GM23338 (cell line): ENCODE results near the gene ZGPAT. TPM values are rescaled to one million over a fixed set of nuclear protein-coding genes. Genes with fewer than 3 reads are reported as not detected.

Source experiments
- ATAC-seq: fragments of 200-7000 bp; cut with Tn5 transposase; 3 replicates; pipeline ENCODE4 v1.9.1; 2020
- DNase-seq: peaks from one replicate; pipeline ENCODE4 v3.0.0-alpha.2; 2015; ENCODE audit warnings: low spot score
- H2AFZ ChIP-seq: fragments of 200-600 bp; sonication (generic); 2 replicates; pipeline ENCODE4 v1.8.0; 2016; ENCODE audit warnings: antibody characterized with exemption, mild to moderate bottlenecking, moderate library complexity
- H3F3A ChIP-seq: fragments of 200-600 bp; sonication (generic); replicated peaks from 2 replicates; pipeline ENCODE4 v1.8.0; 2017; ENCODE audit warnings: antibody characterized with exemption, mixed run types, low read depth
- H3K27ac ChIP-seq: fragments of 200-600 bp; sonication (generic); 2 replicates; pipeline ENCODE4 v1.6.1; 2016; ENCODE audit warnings: low read depth
- H3K27me3 ChIP-seq: fragments of 200-600 bp; sonication (generic); 2 replicates; pipeline ENCODE4 v1.8.0; 2016; ENCODE audit warnings: mild to moderate bottlenecking, mixed run types, moderate library complexity; ENCODE audit not compliant: insufficient read depth
- H3K36me3 ChIP-seq: fragments of 200-600 bp; sonication (generic); 2 replicates; pipeline ENCODE4 v1.8.0; 2016; ENCODE audit warnings: mild to moderate bottlenecking; ENCODE audit not compliant: insufficient read depth
- H3K4me1 ChIP-seq: fragments of 200-600 bp; sonication (generic); 2 replicates; pipeline ENCODE4 v1.8.0; 2016; ENCODE audit warnings: mild to moderate bottlenecking, moderate library complexity; ENCODE audit not compliant: insufficient read depth
- H3K4me2 ChIP-seq: fragments of 200-600 bp; sonication (generic); 2 replicates; pipeline ENCODE4 v1.7.1; 2017; ENCODE audit warnings: mixed run types
- H3K4me3 ChIP-seq: fragments of 200-600 bp; sonication (generic); 2 replicates; pipeline ENCODE4 v1.6.1; 2016; ENCODE audit warnings: mixed run types
- H3K79me2 ChIP-seq: fragments of 200-600 bp; sonication (generic); replicated peaks from 2 replicates; pipeline ENCODE4 v1.8.0; 2017; ENCODE audit warnings: mild to moderate bottlenecking; ENCODE audit not compliant: insufficient read depth
- H3K9me2 ChIP-seq: fragments of 200-600 bp; sonication (generic); 2 replicates; pipeline ENCODE4 v1.8.0; 2017; ENCODE audit not compliant: insufficient read depth
- H4K20me1 ChIP-seq: fragments of 200-600 bp; sonication (generic); replicated peaks from 2 replicates; pipeline ENCODE4 v1.8.0; 2017; ENCODE audit warnings: mild to moderate bottlenecking; ENCODE audit not compliant: insufficient read depth
- H3K27ac Mint-ChIP-seq: 2 replicates; pipeline ENCODE4 v1.8.0; 2020; ENCODE audit warnings: inconsistent platforms, mild to moderate bottlenecking, moderate library complexity, mixed read lengths
- H3K27me3 Mint-ChIP-seq: 3 replicates; pipeline ENCODE4 v1.8.0; 2022; ENCODE audit warnings: low read depth, mild to moderate bottlenecking, moderate library complexity, mixed read lengths, inconsistent platforms; ENCODE audit not compliant: insufficient read depth, poor library complexity
- H3K36me3 Mint-ChIP-seq: 3 replicates; pipeline ENCODE4 v1.8.0; 2021; ENCODE audit warnings: low read depth, mild to moderate bottlenecking, inconsistent platforms, moderate library complexity, mixed read lengths
- H3K4me1 Mint-ChIP-seq: 3 replicates; pipeline ENCODE4 v1.8.0; 2020; ENCODE audit warnings: mild to moderate bottlenecking, inconsistent platforms, mixed read lengths
- H3K4me3 Mint-ChIP-seq: 3 replicates; pipeline ENCODE4 v1.8.0; 2021; ENCODE audit warnings: moderate library complexity, mild to moderate bottlenecking, inconsistent platforms, mixed read lengths
- H3K9me3 Mint-ChIP-seq: 3 replicates; pipeline ENCODE4 v1.8.0; 2020; ENCODE audit warnings: moderate library complexity, mild to moderate bottlenecking, inconsistent platforms, mixed read lengths
- CREB1 ChIP-seq: fragments of 250-450 bp; sonication (Bioruptor Pico); IDR thresholded peaks from 2 replicates; pipeline ENCODE4 v1.5.0; 2020; ENCODE audit warnings: low read depth, mild to moderate bottlenecking, moderate library complexity
- ETS1 ChIP-seq: IDR thresholded peaks from 2 replicates; pipeline ENCODE4 v1.6.1; 2016; ENCODE audit warnings: antibody characterized with exemption
- EZH2 ChIP-seq: fragments of 200-600 bp; sonication (generic); IDR thresholded peaks from one replicate; pipeline ENCODE4 v1.8.0; 2017; ENCODE audit warnings: antibody characterized with exemption, mild to moderate bottlenecking, low read depth; ENCODE audit not compliant: unreplicated experiment
- JUNB ChIP-seq: IDR thresholded peaks from one replicate; pipeline ENCODE4 v1.6.1; 2016; ENCODE audit warnings: antibody characterized with exemption; ENCODE audit not compliant: unreplicated experiment
- POLR2AphosphoS5 ChIP-seq: IDR thresholded peaks from 2 replicates; pipeline ENCODE4 v1.6.1; 2016; ENCODE audit warnings: antibody characterized with exemption, low read depth
- ZNF114 ChIP-seq: fragments of 250-450 bp; sonication (Bioruptor Pico); IDR thresholded peaks from 2 replicates; pipeline ENCODE4 v1.5.0; 2020; ENCODE audit warnings: mild to moderate bottlenecking, moderate library complexity
- ZNF331 ChIP-seq: fragments of 250-450 bp; sonication (Bioruptor Pico); IDR thresholded peaks from 2 replicates; pipeline ENCODE4 v1.5.0; 2020; ENCODE audit warnings: low read depth, mild to moderate bottlenecking, moderate library complexity
- ZNF462 ChIP-seq: fragments of 250-450 bp; sonication (Bioruptor Pico); IDR thresholded peaks from 2 replicates; pipeline ENCODE4 v1.5.0; 2020; ENCODE audit warnings: mild to moderate bottlenecking, moderate library complexity
- polyA plus RNA-seq: library from polyadenylated mRNA; unstranded; fragments of >200 nt; fragmentation: Nextera tagmentation; extraction: Ambion mirVana; gene quantifications from 2 replicates; pipeline ENCODE4 v1.2.1, GENCODE V29; 2016
- total RNA-seq: library from RNA; depleted of rRNA; stranded (reverse); fragments of >200 nt; shearing (Covaris generic); gene quantifications from 2 replicates; pipeline ENCODE4 v1.2.3, GENCODE V29; 2014
- TF ChIP-seq, protein P1 (sequence below): IDR thresholded peaks from one replicate; pipeline ENCODE4 v1.6.1; 2018; ENCODE audit warnings: antibody characterized with exemption; ENCODE audit not compliant: unreplicated experiment

ZGPAT gene
- total and polyA plus RNA-seq, 2 experiments from 2014 or later: 25.0 to 39.2 TPM

DNA sequence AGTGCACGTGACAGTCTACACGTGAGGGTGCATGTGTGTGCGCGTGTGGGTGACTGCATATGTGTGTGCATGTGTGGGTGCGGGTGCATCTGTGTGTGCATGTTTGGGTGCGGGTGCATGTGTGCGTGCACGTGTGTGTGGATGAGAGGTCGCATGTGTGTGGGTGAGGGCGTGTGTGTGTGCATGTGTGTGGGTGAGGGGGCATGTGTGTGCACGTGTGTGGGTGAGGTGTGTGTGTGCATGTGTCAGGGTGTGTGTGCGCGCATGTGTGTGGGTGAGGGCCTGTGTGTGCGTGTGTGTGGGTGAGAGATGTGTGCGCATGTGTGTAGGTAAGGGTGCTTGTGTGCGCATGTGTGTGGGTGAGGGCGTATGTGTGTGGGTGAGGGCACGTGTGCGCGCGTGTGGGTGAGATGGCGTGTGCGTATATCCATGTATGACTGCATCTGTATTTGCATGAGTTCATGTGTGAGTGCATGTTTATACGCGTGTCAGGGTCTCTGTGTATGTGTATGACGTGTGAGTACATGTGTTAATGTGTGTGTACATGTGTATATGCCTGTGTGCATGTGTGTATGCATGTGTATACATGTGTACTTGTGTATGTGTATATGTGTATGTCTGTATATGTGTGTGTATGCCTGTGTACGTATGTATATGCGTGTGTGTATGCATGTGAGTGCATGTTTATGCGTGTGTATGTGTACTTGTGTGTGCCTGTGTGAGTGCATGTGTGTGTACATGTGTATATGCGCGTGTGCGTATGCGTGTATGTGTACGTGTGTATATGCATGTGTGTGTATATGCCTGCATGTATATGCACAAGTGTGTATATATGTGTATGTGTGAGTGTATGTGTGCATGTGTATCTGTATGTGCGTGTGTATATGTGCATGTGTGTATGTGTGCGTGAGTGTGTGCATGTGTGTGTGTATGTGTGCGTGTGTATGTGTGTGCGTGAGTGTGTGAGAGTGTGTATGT, 24.6 kb downstream of the ZGPAT start:
- Mint-ChIP-seq H3K9me3 (no peaks in the 10 kb centered on the region; the same call in 2 of the 3 replicates), H3K4me3 (no peak overlapping the region), H3K27me3 (peaks cover 12% of the 10 kb centered on the region), H3K36me3 (peaks cover 15% of the 10 kb centered on the region), H3K4me1 (no peaks in the 10 kb centered on the region), H3K27ac (no peak overlapping the region)
- Histone ChIP-seq H3F3A (peaks cover 12% of the 10 kb centered on the region), H3K36me3 (no peaks in the 10 kb centered on the region), H3K9me2 (0 out of 2 replicates have a peak, but pooled peaks cover 5% of the 10 kb centered on the region), H2AFZ (no peak overlapping the region), H4K20me1 (no peaks in the 10 kb centered on the region; the same call in 1 of the 2 replicates), H3K4me2 (no peak overlapping the region), H3K4me3 (no peak overlapping the region), H3K27me3 (no peaks in the 10 kb centered on the region), H3K27ac (no peak overlapping the region), H3K4me1 (no peaks in the 10 kb centered on the region; the same call in 1 of the 2 replicates), H3K79me2 (no peaks in the 10 kb centered on the region)
- ATAC-seq (no peak), DNase-seq (no peak)
- TF ChIP-seq EZH2: no peak
- TF ChIP-seq ZNF331 (CRISPR knock-in tag): no peak
- no peak for TF ChIP-seq CREB1 (CRISPR knock-in tag)
- no peak for TF ChIP-seq ETS1
- no peak for TF ChIP-seq ZNF462 (CRISPR knock-in tag)
- TF ChIP-seq, protein P1, sequence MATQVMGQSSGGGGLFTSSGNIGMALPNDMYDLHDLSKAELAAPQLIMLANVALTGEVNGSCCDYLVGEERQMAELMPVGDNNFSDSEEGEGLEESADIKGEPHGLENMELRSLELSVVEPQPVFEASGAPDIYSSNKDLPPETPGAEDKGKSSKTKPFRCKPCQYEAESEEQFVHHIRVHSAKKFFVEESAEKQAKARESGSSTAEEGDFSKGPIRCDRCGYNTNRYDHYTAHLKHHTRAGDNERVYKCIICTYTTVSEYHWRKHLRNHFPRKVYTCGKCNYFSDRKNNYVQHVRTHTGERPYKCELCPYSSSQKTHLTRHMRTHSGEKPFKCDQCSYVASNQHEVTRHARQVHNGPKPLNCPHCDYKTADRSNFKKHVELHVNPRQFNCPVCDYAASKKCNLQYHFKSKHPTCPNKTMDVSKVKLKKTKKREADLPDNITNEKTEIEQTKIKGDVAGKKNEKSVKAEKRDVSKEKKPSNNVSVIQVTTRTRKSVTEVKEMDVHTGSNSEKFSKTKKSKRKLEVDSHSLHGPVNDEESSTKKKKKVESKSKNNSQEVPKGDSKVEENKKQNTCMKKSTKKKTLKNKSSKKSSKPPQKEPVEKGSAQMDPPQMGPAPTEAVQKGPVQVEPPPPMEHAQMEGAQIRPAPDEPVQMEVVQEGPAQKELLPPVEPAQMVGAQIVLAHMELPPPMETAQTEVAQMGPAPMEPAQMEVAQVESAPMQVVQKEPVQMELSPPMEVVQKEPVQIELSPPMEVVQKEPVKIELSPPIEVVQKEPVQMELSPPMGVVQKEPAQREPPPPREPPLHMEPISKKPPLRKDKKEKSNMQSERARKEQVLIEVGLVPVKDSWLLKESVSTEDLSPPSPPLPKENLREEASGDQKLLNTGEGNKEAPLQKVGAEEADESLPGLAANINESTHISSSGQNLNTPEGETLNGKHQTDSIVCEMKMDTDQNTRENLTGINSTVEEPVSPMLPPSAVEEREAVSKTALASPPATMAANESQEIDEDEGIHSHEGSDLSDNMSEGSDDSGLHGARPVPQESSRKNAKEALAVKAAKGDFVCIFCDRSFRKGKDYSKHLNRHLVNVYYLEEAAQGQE: no peak
- no peak for TF ChIP-seq ZNF114 (CRISPR knock-in tag)
- no peak for TF ChIP-seq JUNB
- no peak for TF ChIP-seq POLR2AphosphoS5
